Middle frontal gyrus (tissue), 1 donor: Measurements from ENCODE around the gene SLC30A7.
"Not testable (repeated sequence)": the region's sequence is repeated elsewhere in the genome, so short reads cannot be mapped to it uniquely, and the experiment has no call there.

ENCODE experiments used
- DNase-seq: peaks from one replicate; pipeline ENCODE4 v3.0.0-alpha.2; 2015; ENCODE audit warnings: low spot score; ENCODE audit errors: extremely low spot score

SLC30A7 gene

GRCh38 chr1:100895540-100896480 lies at the start of gene SLC30A7:
Gene SLC30A7, plus strand, starts transcription at chr1:100896090. Its CDS starts 173 bp downstream, at chr1:100896263.
- peak; percentile 81 for DNase-seq

GRCh38 chr1:100847361-100848082 lies 48.4 kb upstream of the SLC30A7 start:
- no peak for DNase-seq

GRCh38 chr1:100851726-100852125 lies 44.2 kb upstream of the SLC30A7 start:
- no peak for DNase-seq

- no peak for DNase-seq
Observed at GRCh38 chr1:100852976-100853375, 42.9 kb upstream of the SLC30A7 start.

- not testable (repeated sequence) for DNase-seq
Observed at GRCh38 chr1:100855116-100855515, 40.8 kb upstream of the SLC30A7 start.

- no peak for DNase-seq
Observed at GRCh38 chr1:100860397-100860991, 35.4 kb upstream of the SLC30A7 start.

- no peak for DNase-seq
Observed at GRCh38 chr1:100861379-100861778, 34.5 kb upstream of the SLC30A7 start.

- no peak for DNase-seq
Observed at GRCh38 chr1:100862591-100862990, 33.3 kb upstream of the SLC30A7 start.

- no peak for DNase-seq
Observed at GRCh38 chr1:100866041-100866900, 29.6 kb upstream of the SLC30A7 start.

- DNase-seq = no peak
Observed at GRCh38 chr1:100866901-100867206, 29.0 kb upstream of the SLC30A7 start.

- DNase-seq = no peak
Observed at GRCh38 chr1:100868364-100868995, 27.4 kb upstream of the SLC30A7 start.

GRCh38 chr1:100869996-100870395 lies 25.9 kb upstream of the SLC30A7 start:
- DNase-seq = no peak

- no peak for DNase-seq
Observed at GRCh38 chr1:100874433-100874832, 21.5 kb upstream of the SLC30A7 start.

- no peak for DNase-seq
Observed at GRCh38 chr1:100875228-100875627, 20.7 kb upstream of the SLC30A7 start.

GRCh38 chr1:100876291-100876690 lies 19.6 kb upstream of the SLC30A7 start:
- DNase-seq = no peak

- no peak for DNase-seq
Observed at GRCh38 chr1:100879422-100879821, 16.5 kb upstream of the SLC30A7 start.

GRCh38 chr1:100881687-100882086 lies 14.2 kb upstream of the SLC30A7 start:
- no peak for DNase-seq

- no peak for DNase-seq
Observed at GRCh38 chr1:100882698-100883097, 13.2 kb upstream of the SLC30A7 start.

- DNase-seq = no peak
Observed at GRCh38 chr1:100883963-100884362, 11.9 kb upstream of the SLC30A7 start.

- not testable (repeated sequence) for DNase-seq
Observed at GRCh38 chr1:100889007-100889406, 6.9 kb upstream of the SLC30A7 start.
